Bronchus fibroblast of lung (primary cell): ENCODE data around the gene AZU1. TPM values are rescaled to one million over a fixed set of nuclear protein-coding genes. Genes with fewer than 3 reads are reported as not detected.

Source experiments
- total RNA-seq: library from RNA; depleted of rRNA; stranded (reverse); fragments of >200 nt; gene quantifications from 2 replicates; pipeline ENCODE4 v1.2.3, GENCODE V29; 2015

The AZU1 gene, protein sequence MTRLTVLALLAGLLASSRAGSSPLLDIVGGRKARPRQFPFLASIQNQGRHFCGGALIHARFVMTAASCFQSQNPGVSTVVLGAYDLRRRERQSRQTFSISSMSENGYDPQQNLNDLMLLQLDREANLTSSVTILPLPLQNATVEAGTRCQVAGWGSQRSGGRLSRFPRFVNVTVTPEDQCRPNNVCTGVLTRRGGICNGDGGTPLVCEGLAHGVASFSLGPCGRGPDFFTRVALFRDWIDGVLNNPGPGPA
- not detected in 2 replicates for total RNA-seq

DNA sequence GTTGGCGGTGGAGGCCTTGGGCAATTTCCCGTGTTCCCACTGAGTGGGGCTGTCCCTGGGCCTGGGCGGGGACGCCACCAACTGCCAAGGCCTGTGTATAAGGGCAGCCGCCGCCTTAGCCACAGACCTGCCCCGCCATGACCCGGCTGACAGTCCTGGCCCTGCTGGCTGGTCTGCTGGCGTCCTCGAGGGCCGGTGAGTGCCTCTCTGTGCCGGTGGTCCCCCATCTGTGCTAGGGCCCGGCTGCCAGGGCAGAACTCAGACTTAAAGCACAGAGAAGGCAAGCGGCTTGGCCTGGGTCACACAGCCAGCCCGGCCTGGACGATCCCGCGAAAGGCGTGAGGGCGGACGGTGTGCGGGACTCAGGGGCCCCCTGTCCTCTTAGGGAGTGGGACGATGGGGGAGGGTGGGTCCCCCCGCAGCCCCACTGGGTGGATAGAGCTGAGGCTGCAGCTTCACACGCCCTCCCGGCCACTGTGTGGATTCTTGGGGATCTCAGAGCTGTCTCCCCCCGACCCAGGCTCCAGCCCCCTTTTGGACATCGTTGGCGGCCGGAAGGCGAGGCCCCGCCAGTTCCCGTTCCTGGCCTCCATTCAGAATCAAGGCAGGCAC lies at the start of gene AZU1:
Gene AZU1, plus strand, starts transcription at position 128 of the 612 bp plus-strand sequence. Its CDS starts 10 bp downstream, at position 138.

DNA sequence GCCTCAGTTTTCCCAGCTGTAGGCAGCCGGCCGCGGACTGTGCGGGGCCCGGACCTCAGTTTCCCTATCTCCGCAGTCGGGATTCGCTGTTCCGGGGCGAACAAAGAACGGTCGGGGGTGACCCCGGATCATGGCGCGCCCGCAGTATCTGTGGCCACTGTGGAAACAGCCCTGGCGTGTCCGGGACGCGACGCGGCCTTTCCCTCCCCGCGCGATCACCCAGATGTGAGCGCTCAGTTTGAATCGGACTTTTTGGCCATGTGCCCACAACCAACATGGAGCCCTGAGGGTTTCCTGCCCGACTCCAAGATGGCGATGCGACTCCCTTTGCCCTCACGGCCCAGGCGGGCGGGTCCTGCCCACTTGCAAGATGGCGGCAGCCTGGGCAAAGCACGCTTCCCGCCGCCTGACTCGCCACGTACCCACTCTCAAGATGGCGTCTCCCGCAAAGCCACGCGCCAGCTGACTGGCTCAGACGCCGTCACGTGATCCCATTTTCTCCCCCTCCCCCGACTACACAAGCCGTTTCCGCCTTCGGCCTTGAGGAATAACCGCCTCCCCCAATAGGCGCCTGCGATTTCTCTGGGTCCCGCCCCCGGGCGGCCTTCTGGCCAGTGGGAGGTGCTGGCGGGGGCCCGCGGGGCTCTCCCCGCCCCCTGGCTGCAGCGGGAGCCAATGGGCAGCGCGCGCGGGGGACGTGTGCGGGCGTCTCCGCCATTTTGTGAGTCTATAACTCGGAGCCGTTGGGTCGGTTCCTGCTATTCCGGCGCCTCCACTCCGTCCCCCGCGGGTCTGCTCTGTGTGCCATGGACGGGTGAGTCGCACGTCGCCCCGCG lies 30.7 kb upstream of the AZU1 start, which contains the start of gene PTBP1:
Gene PTBP1, plus strand, starts transcription at position 761 of the 836 bp plus-strand sequence. Its CDS starts 46 bp downstream, at position 807.

DNA sequence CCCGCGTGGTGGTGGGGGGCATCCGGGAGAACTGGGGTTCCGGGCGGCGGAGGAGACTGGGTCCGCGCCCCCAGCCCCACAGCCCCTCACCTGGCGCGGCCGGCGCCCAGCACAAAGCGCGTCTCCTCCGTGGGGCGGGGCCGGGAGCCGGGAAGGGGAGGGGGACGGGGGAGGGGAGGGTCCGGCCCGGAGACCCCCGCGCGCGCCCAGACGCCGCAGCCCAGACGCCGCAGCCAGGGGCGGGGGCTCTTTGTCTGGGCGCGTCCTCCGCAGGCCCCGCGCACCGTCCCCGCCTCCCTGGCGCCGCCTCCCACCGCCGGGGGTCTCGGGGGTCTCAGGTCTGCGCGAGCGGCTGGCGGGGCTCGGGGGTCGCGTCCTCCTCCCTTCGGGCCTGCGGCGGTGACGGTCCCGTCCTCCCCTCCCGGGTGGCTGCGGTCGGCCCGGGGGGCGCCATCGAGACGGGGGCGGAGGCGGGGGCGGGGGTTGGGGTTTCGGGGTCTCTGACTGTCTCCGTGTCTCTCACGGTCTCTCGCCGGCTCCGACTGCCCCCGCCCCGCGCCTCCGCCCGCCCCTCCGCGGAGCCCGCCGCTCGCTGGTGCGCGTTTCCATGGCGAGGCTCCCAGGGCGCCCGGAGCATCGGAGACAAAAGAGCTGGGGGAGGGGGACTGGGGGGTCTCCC lies 5.7 kb upstream of the AZU1 start, which contains the start of gene PLPPR3:
Gene PLPPR3, minus strand, starts transcription at position 131 of the 679 bp plus-strand sequence. CDS start 396 bp downstream, outside the sequence.

DNA sequence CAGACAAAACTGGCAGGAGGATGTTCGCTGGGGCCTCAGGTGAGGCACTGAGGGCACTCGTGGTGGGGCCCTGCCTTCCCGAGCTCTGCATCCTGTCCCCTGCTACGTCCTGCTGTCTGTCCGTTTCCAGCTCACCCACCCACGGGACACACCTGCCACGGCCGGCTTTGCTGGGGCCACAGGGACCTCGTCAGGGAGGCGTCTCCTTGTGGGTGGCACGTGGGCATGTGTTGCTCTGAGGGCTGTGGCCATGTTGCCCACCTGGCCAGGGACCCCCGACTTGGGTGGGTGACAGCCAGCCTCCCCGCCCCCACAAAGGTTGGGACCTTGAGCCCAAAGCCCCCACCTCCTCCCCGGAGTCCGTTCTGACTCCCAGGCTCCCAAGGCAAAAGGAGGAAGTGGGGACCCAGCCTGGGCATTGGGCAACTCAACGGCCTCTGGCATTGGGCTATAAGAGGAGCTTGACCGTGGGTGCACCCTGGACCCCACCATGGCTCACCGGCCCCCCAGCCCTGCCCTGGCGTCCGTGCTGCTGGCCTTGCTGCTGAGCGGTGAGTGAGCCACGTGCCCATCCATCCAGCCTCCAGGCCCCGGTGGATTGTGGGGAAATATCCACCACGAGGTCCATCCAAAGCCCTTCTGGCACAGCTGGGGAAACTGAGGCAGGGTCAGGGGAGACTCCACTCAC lies 13.0 kb downstream of the AZU1 start, which contains the start of gene PRTN3:
Gene PRTN3, plus strand, starts transcription at position 481 of the 688 bp plus-strand sequence. Its CDS starts 10 bp downstream, at position 491.

DNA sequence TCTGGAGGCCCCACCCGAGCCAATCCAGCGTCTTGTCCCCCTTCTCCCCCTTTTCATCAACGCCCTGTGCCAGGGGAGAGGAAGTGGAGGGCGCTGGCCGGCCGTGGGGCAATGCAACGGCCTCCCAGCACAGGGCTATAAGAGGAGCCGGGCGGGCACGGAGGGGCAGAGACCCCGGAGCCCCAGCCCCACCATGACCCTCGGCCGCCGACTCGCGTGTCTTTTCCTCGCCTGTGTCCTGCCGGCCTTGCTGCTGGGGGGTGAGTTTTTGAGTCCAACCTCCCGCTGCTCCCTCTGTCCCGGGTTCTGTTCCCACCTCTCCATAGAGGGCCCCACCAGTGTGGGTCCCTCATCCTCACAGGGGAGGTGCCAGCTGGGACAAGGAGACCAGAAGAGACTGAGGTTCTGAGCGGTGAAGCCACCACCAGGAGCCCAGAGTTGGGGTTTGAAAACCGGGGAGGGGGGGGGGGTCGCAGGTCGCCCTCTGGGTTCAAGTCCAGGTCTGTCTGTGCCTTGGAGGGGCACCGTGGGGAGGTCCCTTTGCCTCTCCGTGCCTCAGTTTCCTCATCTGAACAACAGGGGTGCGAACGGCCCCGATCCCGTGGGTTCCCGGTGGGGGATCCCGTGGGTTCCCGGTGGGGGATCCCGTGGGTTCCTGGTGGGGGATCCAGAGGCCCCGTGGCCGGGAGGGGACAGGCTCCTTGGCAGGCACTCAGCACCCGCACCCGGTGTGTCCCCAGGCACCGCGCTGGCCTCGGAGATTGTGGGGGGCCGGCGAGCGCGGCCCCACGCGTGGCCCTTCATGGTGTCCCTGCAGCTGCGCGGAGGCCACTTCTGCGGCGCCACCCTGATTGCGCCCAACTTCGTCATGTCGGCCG lies 24.7 kb downstream of the AZU1 start, which contains the start of gene ELANE:
Gene ELANE, plus strand, starts transcription at position 168 of the 878 bp plus-strand sequence. Its CDS starts 26 bp downstream, at position 194.

DNA sequence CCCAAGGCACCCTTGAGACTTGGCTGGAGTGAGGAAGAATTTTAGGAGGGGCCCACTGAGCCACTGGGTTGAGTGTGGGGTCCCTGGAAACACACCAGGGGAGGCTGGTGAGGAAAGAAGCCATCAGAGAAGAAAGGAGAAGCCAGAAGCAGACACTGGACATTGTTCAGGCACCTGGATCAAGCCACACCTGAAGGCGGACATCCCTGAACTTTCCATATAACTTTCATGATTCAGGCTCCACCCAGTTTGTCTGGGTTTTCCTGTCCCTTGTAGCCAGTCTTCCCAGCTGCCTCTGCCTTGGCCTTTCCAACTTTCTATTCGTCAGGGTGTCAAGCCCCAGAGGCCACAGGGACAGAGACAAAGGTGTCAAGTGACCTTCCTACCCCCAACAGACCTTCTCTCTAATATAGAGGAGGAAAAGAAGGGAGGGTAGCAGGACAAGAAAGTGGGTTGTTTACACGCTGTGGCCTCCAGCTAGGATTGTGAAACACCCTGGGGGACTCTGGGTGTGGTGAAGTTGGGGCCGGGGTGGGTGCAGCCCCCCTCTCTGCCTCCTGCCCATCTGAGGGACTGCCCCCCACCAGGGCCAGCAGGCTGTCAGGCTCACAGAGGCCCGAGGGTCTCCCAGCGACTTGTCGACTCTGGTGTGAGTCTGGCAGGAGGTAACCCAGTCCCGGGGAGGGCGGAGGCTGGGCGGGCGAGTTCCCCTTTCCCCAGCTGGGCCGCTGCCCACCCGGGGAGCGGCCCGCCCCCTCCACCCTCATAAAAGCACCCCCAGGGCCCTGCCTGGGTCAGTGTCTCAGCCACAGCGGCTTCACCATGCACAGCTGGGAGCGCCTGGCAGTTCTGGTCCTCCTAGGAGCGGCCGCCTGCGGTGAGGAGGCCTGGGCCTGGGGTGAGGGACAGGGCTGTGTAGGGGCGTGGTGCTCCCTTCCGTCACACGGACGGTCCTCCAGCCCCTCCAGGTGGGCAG lies 31.5 kb downstream of the AZU1 start, which contains the start of gene CFD:
Gene CFD, plus strand, starts transcription at position 797 of the 976 bp plus-strand sequence. Its CDS starts 26 bp downstream, at position 823.

Other genes starting within 250 kb of the AZU1 start
- 0.17 and 0.30 TPM in 2 replicates for gene HCN2, start 238.0 kb upstream of the AZU1 start, total RNA-seq
- 25.6 and 28.4 TPM in 2 replicates for gene POLRMT, start 194.3 kb upstream of the AZU1 start, total RNA-seq
- gene FGF22, start 188.0 kb upstream of the AZU1 start, total RNA-seq = 0.30 and 0.34 TPM in 2 replicates
- 55.8 and 63.0 TPM in 2 replicates for gene RNF126, start 164.6 kb upstream of the AZU1 start, total RNA-seq
- 81.8 and 89.3 TPM in 2 replicates for gene FSTL3, start 151.4 kb upstream of the AZU1 start, total RNA-seq
- gene PRSS57, start 132.4 kb upstream of the AZU1 start, total RNA-seq = not detected in 2 replicates
- gene PALM, start 118.9 kb upstream of the AZU1 start, total RNA-seq = 9.2 and 10.1 TPM in 2 replicates
- under 0.01 TPM in 1 of 2 replicates, not detected in the other for gene MISP, start 76.7 kb upstream of the AZU1 start, total RNA-seq
- gene PTBP1, start 30.4 kb upstream of the AZU1 start, total RNA-seq = 229 and 250 TPM in 2 replicates
- 3.4 and 4.7 TPM in 2 replicates for gene PLPPR3, start 5.9 kb upstream of the AZU1 start, total RNA-seq
- not detected in 2 replicates for gene PRTN3, start 13.2 kb downstream of the AZU1 start, total RNA-seq
- 0.15 and 0.50 TPM in 2 replicates for gene ELANE, start 24.5 kb downstream of the AZU1 start, total RNA-seq
- 7.0 and 7.6 TPM in 2 replicates for gene CFD, start 31.8 kb downstream of the AZU1 start, total RNA-seq
- 48.6 and 50.4 TPM in 2 replicates for gene MED16, start 65.3 kb downstream of the AZU1 start, total RNA-seq
- gene RNU6-9, start 65.6 kb downstream of the AZU1 start, total RNA-seq = not detected in 2 replicates
- gene R3HDM4, start 85.4 kb downstream of the AZU1 start, total RNA-seq = 35.1 and 38.0 TPM in 2 replicates
- gene KISS1R, start 89.5 kb downstream of the AZU1 start, total RNA-seq = not detected in 2 replicates
- gene ARID3A, start 98.2 kb downstream of the AZU1 start, total RNA-seq = 6.7 and 8.7 TPM in 2 replicates
- 80.5 and 86.7 TPM in 2 replicates for gene WDR18, start 156.5 kb downstream of the AZU1 start, total RNA-seq
- gene GRIN3B, start 172.6 kb downstream of the AZU1 start, total RNA-seq = 0.17 and 3.1 TPM in 2 replicates
- gene TMEM259, start 193.3 kb downstream of the AZU1 start, total RNA-seq = 115 and 128 TPM in 2 replicates
- gene RNU6-2, start 193.7 kb downstream of the AZU1 start, total RNA-seq = not detected in 2 replicates
- gene CNN2, start 198.8 kb downstream of the AZU1 start, total RNA-seq = 303 and 326 TPM in 2 replicates
- 2.8 and 3.0 TPM in 2 replicates for gene ABCA7, start 212.3 kb downstream of the AZU1 start, total RNA-seq
- 0.59 and 2.9 TPM in 2 replicates for gene ARHGAP45, start 239.3 kb downstream of the AZU1 start, total RNA-seq